WTC11 (cell line): Measurements from ENCODE around the gene UNC13D. TPM values are rescaled to one million over a fixed set of nuclear protein-coding genes. Genes with fewer than 3 reads are reported as not detected.

Experiments used
- ATAC-seq: fragments of 200-7000 bp; cut with Tn5 transposase; 2 replicates; pipeline ENCODE4 v1.10.0; 2021; ENCODE audit warnings: mild to moderate bottlenecking, moderate library complexity
- CTCF ChIA-PET: fragments of 300-600 bp; sonication (Branson Sonifier 250); formaldehyde crosslinking; loops from one replicate; lab custom pipeline; 2021; ENCODE audit warnings: antibody characterized with exemption; lab: Charles Lee
- POLR2A ChIA-PET: fragments of 350-600 bp; sonication (Branson Sonifier 250); formaldehyde crosslinking; loops from one replicate; lab custom pipeline; 2021; ENCODE audit warnings: antibody characterized with exemption; lab: Charles Lee
- DNase-seq: peaks from one replicate; pipeline ENCODE4 v3.0.0; 2021; ENCODE audit warnings: low spot score
- H3K27ac Mint-ChIP-seq: 2 replicates; pipeline ENCODE4 v1.8.0; 2021; ENCODE audit warnings: mixed read lengths
- H3K27me3 Mint-ChIP-seq: 2 replicates; pipeline ENCODE4 v1.8.0; 2021; ENCODE audit warnings: low read depth, mild to moderate bottlenecking, moderate library complexity, mixed read lengths
- H3K36me3 Mint-ChIP-seq: 2 replicates; pipeline ENCODE4 v1.8.0; 2021; ENCODE audit warnings: mixed read lengths
- H3K4me1 Mint-ChIP-seq: 2 replicates; pipeline ENCODE4 v1.8.0; 2022; ENCODE audit warnings: mixed read lengths
- H3K4me3 Mint-ChIP-seq: 2 replicates; pipeline ENCODE4 v1.8.0; 2021; ENCODE audit warnings: mild to moderate bottlenecking, moderate library complexity, mixed read lengths
- H3K9me3 Mint-ChIP-seq: 2 replicates; pipeline ENCODE4 v1.8.0; 2021; ENCODE audit warnings: mixed read lengths
- ELF4 ChIP-seq: sonication (generic); formaldehyde crosslinking; IDR thresholded peaks from 2 replicates; pipeline ENCODE4 v1.8.1; 2022; ENCODE audit warnings: low read depth, mild to moderate bottlenecking, moderate library complexity, missing genetic modification reagents
- FOXJ3 ChIP-seq: sonication (generic); formaldehyde crosslinking; IDR thresholded peaks from 2 replicates; pipeline ENCODE4 v1.9.0; 2021; ENCODE audit warnings: missing genetic modification reagents, mild to moderate bottlenecking, borderline replicate concordance
- NFYB ChIP-seq: sonication (generic); formaldehyde crosslinking; conservative IDR thresholded peaks from 2 replicates; pipeline ENCODE4 v1.8.0; 2022; ENCODE audit warnings: low read depth, missing genetic modification reagents
- NR1H2 ChIP-seq: sonication (generic); formaldehyde crosslinking; IDR thresholded peaks from 2 replicates; pipeline ENCODE4 v1.9.0; 2021; ENCODE audit warnings: mild to moderate bottlenecking, moderate library complexity, missing genetic modification reagents
- RELA ChIP-seq: sonication (generic); formaldehyde crosslinking; IDR thresholded peaks from 2 replicates; pipeline ENCODE4 v1.8.1; 2022; ENCODE audit warnings: missing genetic modification reagents, mild to moderate bottlenecking, borderline replicate concordance
- TCF7 ChIP-seq: sonication (generic); formaldehyde crosslinking; IDR thresholded peaks from 2 replicates; pipeline ENCODE4 v1.8.0; 2022; ENCODE audit warnings: mild to moderate bottlenecking, low read depth, missing genetic modification reagents, moderate library complexity
- TEAD4 ChIP-seq: sonication (generic); formaldehyde crosslinking; IDR thresholded peaks from 2 replicates; pipeline ENCODE4 v1.8.0; 2022; ENCODE audit warnings: mild to moderate bottlenecking, missing genetic modification reagents
- ZNF263 ChIP-seq: sonication (generic); formaldehyde crosslinking; IDR thresholded peaks from 2 replicates; pipeline ENCODE4 v1.8.1; 2022; ENCODE audit warnings: low read depth, mild to moderate bottlenecking, moderate library complexity, missing genetic modification reagents
- ZNF396 ChIP-seq: fragments of 250-450 bp; sonication (Bioruptor Pico); IDR thresholded peaks from 2 replicates; pipeline ENCODE4 v1.8.0; 2021; ENCODE audit warnings: mild to moderate bottlenecking, moderate library complexity, borderline replicate concordance
- ZNF423 ChIP-seq: fragments of 250-450 bp; sonication (Bioruptor Pico); IDR thresholded peaks from 2 replicates; pipeline ENCODE4 v2.1.2; 2022; ENCODE audit warnings: mild to moderate bottlenecking, moderate library complexity
- total RNA-seq: library from RNA; stranded (reverse); gene quantifications from 3 replicates; pipeline ENCODE4 v1.2.3, GENCODE V29; 2021
- TF ChIP-seq, protein P1 (sequence below): sonication (generic); formaldehyde crosslinking; IDR thresholded peaks from 2 replicates; pipeline ENCODE4 v1.8.1; 2023; ENCODE audit warnings: mild to moderate bottlenecking, missing genetic modification reagents
- TF ChIP-seq, protein P2 (sequence below): sonication (generic); formaldehyde crosslinking; IDR thresholded peaks from 2 replicates; pipeline ENCODE4 v1.8.0; 2022; ENCODE audit warnings: missing genetic modification reagents
- TF ChIP-seq, protein P3 (sequence below): sonication (generic); formaldehyde crosslinking; IDR thresholded peaks from 2 replicates; pipeline ENCODE4 v1.8.0; 2023; ENCODE audit warnings: missing genetic modification reagents, mild to moderate bottlenecking, borderline replicate concordance
- TF ChIP-seq, protein P4 (sequence below): fragments of 250-450 bp; sonication (Bioruptor Pico); IDR thresholded peaks from 2 replicates; pipeline ENCODE4 v1.9.0; 2021; ENCODE audit warnings: moderate library complexity, mild to moderate bottlenecking, inconsistent platforms, borderline replicate concordance
- TF ChIP-seq, protein P5 (sequence below): sonication (generic); formaldehyde crosslinking; IDR thresholded peaks from 2 replicates; pipeline ENCODE4 v1.8.0; 2022; ENCODE audit warnings: mild to moderate bottlenecking, missing genetic modification reagents

Gene UNC13D
- total RNA-seq, 1 experiment from 2014 or later: 13.1 TPM

DNA sequence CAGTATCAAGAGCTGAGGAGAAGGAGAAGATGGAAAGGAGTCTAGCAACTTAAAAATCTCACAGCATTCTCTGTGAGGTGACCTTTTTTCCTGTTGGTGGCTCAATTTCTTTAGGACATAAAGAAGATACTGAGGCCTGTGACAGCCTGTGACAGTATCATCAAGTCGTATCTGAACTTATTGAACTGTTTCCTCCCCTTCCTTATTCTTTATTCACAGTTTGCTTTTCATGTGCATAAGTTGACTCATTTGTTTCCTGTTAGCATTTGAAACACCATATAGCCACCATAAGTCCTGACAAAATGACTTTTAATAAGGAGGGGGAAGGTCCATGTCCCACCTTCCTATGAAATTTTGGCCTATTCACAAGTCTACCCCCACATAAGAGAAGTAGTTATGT lies 50.7 kb downstream of the UNC13D start:
- Mint-ChIP-seq H3K27ac (no peak overlapping the region), H3K4me3 (no peak overlapping the region), H3K4me1 (no peaks in the 10 kb centered on the region), H3K9me3 (no peaks in the 10 kb centered on the region), H3K27me3 (no peaks in the 10 kb centered on the region), H3K36me3 (peaks cover 42% of the 10 kb centered on the region)
- TF ChIP-seq, protein P1, sequence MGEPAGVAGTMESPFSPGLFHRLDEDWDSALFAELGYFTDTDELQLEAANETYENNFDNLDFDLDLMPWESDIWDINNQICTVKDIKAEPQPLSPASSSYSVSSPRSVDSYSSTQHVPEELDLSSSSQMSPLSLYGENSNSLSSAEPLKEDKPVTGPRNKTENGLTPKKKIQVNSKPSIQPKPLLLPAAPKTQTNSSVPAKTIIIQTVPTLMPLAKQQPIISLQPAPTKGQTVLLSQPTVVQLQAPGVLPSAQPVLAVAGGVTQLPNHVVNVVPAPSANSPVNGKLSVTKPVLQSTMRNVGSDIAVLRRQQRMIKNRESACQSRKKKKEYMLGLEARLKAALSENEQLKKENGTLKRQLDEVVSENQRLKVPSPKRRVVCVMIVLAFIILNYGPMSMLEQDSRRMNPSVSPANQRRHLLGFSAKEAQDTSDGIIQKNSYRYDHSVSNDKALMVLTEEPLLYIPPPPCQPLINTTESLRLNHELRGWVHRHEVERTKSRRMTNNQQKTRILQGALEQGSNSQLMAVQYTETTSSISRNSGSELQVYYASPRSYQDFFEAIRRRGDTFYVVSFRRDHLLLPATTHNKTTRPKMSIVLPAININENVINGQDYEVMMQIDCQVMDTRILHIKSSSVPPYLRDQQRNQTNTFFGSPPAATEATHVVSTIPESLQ: no peak
- TF ChIP-seq, protein P2, sequence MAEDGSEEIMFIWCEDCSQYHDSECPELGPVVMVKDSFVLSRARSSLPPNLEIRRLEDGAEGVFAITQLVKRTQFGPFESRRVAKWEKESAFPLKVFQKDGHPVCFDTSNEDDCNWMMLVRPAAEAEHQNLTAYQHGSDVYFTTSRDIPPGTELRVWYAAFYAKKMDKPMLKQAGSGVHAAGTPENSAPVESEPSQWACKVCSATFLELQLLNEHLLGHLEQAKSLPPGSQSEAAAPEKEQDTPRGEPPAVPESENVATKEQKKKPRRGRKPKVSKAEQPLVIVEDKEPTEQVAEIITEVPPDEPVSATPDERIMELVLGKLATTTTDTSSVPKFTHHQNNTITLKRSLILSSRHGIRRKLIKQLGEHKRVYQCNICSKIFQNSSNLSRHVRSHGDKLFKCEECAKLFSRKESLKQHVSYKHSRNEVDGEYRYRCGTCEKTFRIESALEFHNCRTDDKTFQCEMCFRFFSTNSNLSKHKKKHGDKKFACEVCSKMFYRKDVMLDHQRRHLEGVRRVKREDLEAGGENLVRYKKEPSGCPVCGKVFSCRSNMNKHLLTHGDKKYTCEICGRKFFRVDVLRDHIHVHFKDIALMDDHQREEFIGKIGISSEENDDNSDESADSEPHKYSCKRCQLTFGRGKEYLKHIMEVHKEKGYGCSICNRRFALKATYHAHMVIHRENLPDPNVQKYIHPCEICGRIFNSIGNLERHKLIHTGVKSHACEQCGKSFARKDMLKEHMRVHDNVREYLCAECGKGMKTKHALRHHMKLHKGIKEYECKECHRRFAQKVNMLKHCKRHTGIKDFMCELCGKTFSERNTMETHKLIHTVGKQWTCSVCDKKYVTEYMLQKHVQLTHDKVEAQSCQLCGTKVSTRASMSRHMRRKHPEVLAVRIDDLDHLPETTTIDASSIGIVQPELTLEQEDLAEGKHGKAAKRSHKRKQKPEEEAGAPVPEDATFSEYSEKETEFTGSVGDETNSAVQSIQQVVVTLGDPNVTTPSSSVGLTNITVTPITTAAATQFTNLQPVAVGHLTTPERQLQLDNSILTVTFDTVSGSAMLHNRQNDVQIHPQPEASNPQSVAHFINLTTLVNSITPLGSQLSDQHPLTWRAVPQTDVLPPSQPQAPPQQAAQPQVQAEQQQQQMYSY (CRISPR knock-in tag): no peak
- TF ChIP-seq ZNF263 (no peak), NR1H2 (no peak), NFYB (no peak)
- TF ChIP-seq, protein P3, sequence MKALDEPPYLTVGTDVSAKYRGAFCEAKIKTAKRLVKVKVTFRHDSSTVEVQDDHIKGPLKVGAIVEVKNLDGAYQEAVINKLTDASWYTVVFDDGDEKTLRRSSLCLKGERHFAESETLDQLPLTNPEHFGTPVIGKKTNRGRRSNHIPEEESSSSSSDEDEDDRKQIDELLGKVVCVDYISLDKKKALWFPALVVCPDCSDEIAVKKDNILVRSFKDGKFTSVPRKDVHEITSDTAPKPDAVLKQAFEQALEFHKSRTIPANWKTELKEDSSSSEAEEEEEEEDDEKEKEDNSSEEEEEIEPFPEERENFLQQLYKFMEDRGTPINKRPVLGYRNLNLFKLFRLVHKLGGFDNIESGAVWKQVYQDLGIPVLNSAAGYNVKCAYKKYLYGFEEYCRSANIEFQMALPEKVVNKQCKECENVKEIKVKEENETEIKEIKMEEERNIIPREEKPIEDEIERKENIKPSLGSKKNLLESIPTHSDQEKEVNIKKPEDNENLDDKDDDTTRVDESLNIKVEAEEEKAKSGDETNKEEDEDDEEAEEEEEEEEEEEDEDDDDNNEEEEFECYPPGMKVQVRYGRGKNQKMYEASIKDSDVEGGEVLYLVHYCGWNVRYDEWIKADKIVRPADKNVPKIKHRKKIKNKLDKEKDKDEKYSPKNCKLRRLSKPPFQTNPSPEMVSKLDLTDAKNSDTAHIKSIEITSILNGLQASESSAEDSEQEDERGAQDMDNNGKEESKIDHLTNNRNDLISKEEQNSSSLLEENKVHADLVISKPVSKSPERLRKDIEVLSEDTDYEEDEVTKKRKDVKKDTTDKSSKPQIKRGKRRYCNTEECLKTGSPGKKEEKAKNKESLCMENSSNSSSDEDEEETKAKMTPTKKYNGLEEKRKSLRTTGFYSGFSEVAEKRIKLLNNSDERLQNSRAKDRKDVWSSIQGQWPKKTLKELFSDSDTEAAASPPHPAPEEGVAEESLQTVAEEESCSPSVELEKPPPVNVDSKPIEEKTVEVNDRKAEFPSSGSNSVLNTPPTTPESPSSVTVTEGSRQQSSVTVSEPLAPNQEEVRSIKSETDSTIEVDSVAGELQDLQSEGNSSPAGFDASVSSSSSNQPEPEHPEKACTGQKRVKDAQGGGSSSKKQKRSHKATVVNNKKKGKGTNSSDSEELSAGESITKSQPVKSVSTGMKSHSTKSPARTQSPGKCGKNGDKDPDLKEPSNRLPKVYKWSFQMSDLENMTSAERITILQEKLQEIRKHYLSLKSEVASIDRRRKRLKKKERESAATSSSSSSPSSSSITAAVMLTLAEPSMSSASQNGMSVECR (CRISPR knock-in tag): no peak
- ATAC-seq (no peak), DNase-seq (no peak)
- POLR2A ChIA-PET: no interaction called here
- CTCF ChIA-PET: interaction anchor here (0.9 kb wide), 1 partner anchor 20 kb away, joined by 3 read pairs; no protein-coding TSS in a partner anchor

DNA sequence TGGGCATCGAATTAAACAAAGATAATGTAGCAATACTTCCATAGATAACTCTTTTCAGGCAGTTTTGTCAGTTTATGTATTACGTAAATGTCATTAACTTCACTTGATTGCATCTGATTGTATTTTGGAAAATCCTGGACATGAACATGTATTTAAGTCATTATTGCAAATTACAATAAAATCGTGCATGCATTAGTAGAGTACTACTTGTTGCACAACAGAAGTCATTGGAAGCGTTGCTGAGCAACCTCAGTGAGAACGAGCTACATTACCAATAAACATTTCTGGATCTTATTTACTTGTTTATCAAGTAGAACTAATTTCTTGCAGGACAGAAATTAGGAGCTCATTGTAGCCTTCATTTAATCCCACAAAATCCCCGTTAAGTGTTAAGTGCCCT lies 53.0 kb downstream of the UNC13D start:
- ChIA-PET POLR2A (interaction anchor here (0.8 kb wide), 2 partner anchors 11 to 45 kb away, joined by 3 to 5 read pairs; no protein-coding TSS in a partner anchor), CTCF (interaction anchor here (1.2 to 1.6 kb wide), 3 partner anchors 36 to 223 kb away, joined by 3 to 5 read pairs (median 4); no protein-coding TSS in a partner anchor)
- peaks cover 6% of the 10 kb centered on the region for H3K4me1 Mint-ChIP-seq
- H3K4me3 Mint-ChIP-seq: no peak overlapping the region
- ATAC-seq (no peak), DNase-seq (no peak)
- 0 out of 2 replicates have a peak overlapping the region, but pooled peaks have one; percentile 4 for H3K27ac Mint-ChIP-seq
- H3K27me3 Mint-ChIP-seq: no peaks in the 10 kb centered on the region
- H3K9me3 Mint-ChIP-seq: no peaks in the 10 kb centered on the region
- peaks cover 30% of the 10 kb centered on the region for H3K36me3 Mint-ChIP-seq
- TF ChIP-seq TCF7 (CRISPR knock-in tag): no peak
- no peak for TF ChIP-seq ELF4 (CRISPR knock-in tag)
- no peak for TF ChIP-seq ZNF423
- no peak for TF ChIP-seq TEAD4 (CRISPR knock-in tag)
- no peak for TF ChIP-seq ZNF396 (CRISPR knock-in tag)
- TF ChIP-seq, protein P4, sequence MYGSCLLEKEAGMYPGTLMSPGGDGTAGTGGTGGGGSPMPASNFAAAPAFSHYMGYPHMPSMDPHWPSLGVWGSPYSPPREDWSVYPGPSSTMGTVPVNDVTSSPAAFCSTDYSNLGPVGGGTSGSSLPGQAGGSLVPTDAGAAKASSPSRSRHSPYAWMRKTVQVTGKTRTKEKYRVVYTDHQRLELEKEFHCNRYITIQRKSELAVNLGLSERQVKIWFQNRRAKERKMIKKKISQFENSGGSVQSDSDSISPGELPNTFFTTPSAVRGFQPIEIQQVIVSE (CRISPR knock-in tag): no peak
- TF ChIP-seq, protein P2 (CRISPR knock-in tag): no peak
- TF ChIP-seq, protein P5, sequence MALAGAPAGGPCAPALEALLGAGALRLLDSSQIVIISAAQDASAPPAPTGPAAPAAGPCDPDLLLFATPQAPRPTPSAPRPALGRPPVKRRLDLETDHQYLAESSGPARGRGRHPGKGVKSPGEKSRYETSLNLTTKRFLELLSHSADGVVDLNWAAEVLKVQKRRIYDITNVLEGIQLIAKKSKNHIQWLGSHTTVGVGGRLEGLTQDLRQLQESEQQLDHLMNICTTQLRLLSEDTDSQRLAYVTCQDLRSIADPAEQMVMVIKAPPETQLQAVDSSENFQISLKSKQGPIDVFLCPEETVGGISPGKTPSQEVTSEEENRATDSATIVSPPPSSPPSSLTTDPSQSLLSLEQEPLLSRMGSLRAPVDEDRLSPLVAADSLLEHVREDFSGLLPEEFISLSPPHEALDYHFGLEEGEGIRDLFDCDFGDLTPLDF: no peak
- no peak for TF ChIP-seq RELA (CRISPR knock-in tag)
- TF ChIP-seq FOXJ3: no peak
